ENCODE measurements around the gene WEE2.
A peak's percentile ranks its signal among the peaks of the same experiment; 100 is the strongest.
"Not testable (repeated sequence)": the region's sequence is repeated elsewhere in the genome, so short reads cannot be mapped to it uniquely, and the experiment has no call there.

WEE2 gene

DNA sequence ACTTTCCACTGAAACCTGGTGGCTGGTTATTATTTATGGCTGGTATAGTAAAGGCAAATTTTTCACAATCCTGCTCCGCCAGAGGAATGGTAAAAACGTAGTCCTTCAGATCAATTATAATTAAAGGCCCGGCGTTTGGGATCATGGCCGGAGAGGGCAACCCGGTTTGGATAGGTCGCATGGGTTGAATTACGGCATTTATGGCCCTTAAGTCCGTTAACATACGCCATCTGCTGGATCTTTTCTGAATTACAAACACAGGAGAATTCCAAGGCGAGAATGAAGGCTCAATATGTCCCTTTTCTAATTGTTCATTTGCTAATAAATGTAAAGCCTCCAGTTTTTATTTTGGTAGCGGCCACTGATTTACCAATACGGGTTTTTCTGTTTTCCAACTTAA lies 44.5 kb downstream of the WEE2 start:
- H3K4me3 ChIP-seq (ENCODE audit: low read depth, low read length) = no peak overlapping the region
- no peak for DNase-seq (ENCODE audit: low read depth)

DNA sequence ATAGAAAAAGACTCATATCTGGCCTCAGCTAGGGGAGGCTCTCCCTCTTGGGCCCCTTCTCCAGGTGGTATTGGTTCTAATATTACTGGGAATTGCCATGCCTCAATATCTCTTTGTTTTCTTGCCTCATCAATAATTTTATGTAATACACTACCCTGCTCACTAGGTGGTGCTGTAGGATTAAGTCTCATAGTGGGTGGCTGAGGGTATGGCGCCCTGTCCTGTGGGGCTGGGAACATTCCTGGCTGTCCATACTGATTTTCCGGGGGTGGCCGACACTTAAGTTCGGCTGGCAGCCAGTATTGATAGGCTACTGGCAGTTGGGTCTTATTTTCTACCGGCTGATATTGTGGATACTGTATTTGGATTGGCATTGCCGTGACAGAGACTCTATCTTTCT lies 46.8 kb downstream of the WEE2 start:
- peak; percentile 32 for DNase-seq (ENCODE audit: low read depth)
- TF ChIP-seq, protein P1, sequence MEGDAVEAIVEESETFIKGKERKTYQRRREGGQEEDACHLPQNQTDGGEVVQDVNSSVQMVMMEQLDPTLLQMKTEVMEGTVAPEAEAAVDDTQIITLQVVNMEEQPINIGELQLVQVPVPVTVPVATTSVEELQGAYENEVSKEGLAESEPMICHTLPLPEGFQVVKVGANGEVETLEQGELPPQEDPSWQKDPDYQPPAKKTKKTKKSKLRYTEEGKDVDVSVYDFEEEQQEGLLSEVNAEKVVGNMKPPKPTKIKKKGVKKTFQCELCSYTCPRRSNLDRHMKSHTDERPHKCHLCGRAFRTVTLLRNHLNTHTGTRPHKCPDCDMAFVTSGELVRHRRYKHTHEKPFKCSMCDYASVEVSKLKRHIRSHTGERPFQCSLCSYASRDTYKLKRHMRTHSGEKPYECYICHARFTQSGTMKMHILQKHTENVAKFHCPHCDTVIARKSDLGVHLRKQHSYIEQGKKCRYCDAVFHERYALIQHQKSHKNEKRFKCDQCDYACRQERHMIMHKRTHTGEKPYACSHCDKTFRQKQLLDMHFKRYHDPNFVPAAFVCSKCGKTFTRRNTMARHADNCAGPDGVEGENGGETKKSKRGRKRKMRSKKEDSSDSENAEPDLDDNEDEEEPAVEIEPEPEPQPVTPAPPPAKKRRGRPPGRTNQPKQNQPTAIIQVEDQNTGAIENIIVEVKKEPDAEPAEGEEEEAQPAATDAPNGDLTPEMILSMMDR (IDR thresholded peaks at IDR 0.05; ENCODE audit: insufficient read depth, low read depth, low read length, missing control alignments) = peak; percentile 46
- no peak overlapping the region for H3K4me3 ChIP-seq (ENCODE audit: low read depth, low read length)

More for the DNA sequence above, 44.5 kb downstream of the WEE2 start:
- TF ChIP-seq, protein P1 (IDR thresholded peaks at IDR 0.05; ENCODE audit: insufficient read depth, low read depth, low read length, missing control alignments) = peak; percentile 15

DNA sequence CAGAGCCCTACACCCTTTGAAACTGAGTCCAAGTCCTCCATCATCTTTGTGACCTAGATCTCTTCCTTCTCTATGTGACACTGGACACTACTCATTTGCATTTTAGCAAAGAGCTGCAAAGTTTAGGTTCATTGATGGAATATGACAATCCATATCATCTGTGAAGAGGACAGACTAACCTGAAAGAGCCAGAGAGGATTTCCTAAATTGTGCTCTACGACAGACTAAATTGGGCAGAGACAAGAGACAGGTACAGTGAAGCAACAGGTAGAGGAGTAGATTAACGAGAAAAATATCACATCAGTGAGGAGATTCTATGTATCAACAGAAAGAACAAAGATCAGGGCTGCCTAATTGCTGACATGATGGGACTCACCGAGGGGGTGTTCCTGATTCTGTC lies 55.6 kb downstream of the WEE2 start, which contains the start of gene TAS2R3:
Gene TAS2R3 (plus strand): TSS at position 301 of the 400 bp plus-strand sequence. CDS start 62 bp downstream, at position 363.
- TF ChIP-seq, protein P1 (IDR thresholded peaks at IDR 0.05; ENCODE audit: insufficient read depth, low read depth, low read length, missing control alignments) = no peak
- DNase-seq (ENCODE audit: low read depth) = no peak

DNA sequence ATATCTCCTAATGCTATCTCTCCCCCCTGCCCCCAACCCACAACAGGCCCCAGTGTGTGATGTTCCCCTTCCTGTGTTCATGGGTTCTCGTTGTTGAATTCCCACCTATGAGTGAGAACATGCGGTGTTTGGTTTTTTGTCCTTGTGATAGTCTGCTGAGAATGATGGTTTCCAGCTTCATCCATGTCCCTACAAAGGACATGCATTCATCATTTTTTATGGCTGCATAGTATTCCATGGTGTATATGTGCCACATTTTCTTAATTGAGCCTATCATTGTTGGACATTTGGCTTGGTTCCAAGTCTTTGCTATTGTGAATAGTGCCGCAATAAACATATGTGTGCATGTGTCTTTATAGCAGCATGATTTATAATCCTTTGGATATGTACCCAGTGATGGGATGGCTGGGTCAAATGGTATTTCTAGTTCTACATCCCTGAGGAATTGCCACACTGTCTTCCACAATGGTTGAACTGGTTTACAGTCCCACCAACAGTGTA lies 62.0 kb downstream of the WEE2 start:
- H3K4me3 ChIP-seq (ENCODE audit: low read depth, low read length); DNase-seq (ENCODE audit: low read depth): not testable (repeated sequence)

More for the DNA sequence above, 55.6 kb downstream of the WEE2 start, which contains the start of gene TAS2R3:
- no peak within 1 kb of the TSS for H3K4me3 ChIP-seq (ENCODE audit: low read depth, low read length)

DNA sequence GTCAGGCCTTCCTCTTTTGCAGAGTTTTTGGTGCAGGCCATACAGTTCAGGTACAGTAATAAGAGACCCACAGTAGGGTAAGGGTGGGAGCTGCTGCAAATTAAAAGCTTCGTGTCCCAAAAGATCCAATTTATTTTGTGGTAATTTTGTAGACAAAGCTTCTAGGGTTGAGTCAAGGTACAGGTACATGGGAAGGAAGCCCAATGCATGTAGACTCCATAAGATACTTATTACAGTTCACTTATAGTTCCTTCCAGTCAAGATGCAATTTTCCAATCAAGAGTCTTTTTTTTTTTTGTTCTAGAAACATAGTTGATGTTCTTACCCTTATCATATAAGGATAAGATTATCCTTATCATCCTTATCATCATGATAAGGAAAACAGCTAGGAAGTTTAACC lies 68.2 kb downstream of the WEE2 start, which contains the start of gene TAS2R4:
Gene TAS2R4 (plus strand): TSS at position 301 of the 400 bp plus-strand sequence. CDS start 1,815 bp downstream, outside the sequence.
- no peak within 1 kb of the TSS for H3K4me3 ChIP-seq (ENCODE audit: low read depth, low read length)
- TF ChIP-seq, protein P1 (IDR thresholded peaks at IDR 0.05; ENCODE audit: insufficient read depth, low read depth, low read length, missing control alignments) = no peak
- no peak for DNase-seq (ENCODE audit: low read depth)
